ENCODE results near the gene RAB3D.

The RAB3D gene

GRCh38 chr19:11295180-11295579, 44.3 kb downstream of the RAB3D start:
- Mint-ChIP-seq H3K4me1 (peaks cover 15% of the 10 kb centered on the region), H3K27me3 (ENCODE audit: low read depth, poor library complexity) (peaks cover 28% of the 10 kb centered on the region), H3K27ac (no peak overlapping the region)

GRCh38 chr19:11293433-11294389, 45.7 kb downstream of the RAB3D start:
- Mint-ChIP-seq H3K27ac (no peak overlapping the region), H3K9me3 (no peaks in the 10 kb centered on the region), H3K27me3 (ENCODE audit: low read depth, poor library complexity) (peaks cover 16% of the 10 kb centered on the region), H3K36me3 (ENCODE audit: low read depth) (no peaks in the 10 kb centered on the region), H3K4me1 (peaks cover 20% of the 10 kb centered on the region), H3K4me3 (peak overlapping the region; percentile 80)
- peak; percentile 97 for DNase-seq
- peak; percentile 96 for TF ChIP-seq CTCF (IDR thresholded peaks at IDR 0.05)

More at GRCh38 chr19:11295180-11295579, 44.3 kb downstream of the RAB3D start:
- DNase-seq: no peak
- no peak for TF ChIP-seq CTCF (IDR thresholded peaks at IDR 0.05)
- H3K4me3 Mint-ChIP-seq: no peak overlapping the region
- H3K36me3 Mint-ChIP-seq (ENCODE audit: low read depth): no peaks in the 10 kb centered on the region
- H3K9me3 Mint-ChIP-seq: peaks cover 3% of the 10 kb centered on the region

GRCh38 chr19:11291991-11292390, 47.5 kb downstream of the RAB3D start:
- H3K27me3 Mint-ChIP-seq (ENCODE audit: low read depth, poor library complexity): peaks cover 15% of the 10 kb centered on the region
- H3K27ac Mint-ChIP-seq: no peak overlapping the region
- no peaks in the 10 kb centered on the region for H3K36me3 Mint-ChIP-seq (ENCODE audit: low read depth)
- peaks cover 25% of the 10 kb centered on the region for H3K4me1 Mint-ChIP-seq
- no peak for DNase-seq
- TF ChIP-seq CTCF (IDR thresholded peaks at IDR 0.05): no peak
- no peaks in the 10 kb centered on the region for H3K9me3 Mint-ChIP-seq
- no peak overlapping the region for H3K4me3 Mint-ChIP-seq

GRCh38 chr19:11291415-11291814, 48.0 kb downstream of the RAB3D start:
- Mint-ChIP-seq H3K36me3 (ENCODE audit: low read depth) (no peaks in the 10 kb centered on the region), H3K27ac (no peak overlapping the region), H3K4me3 (no peak overlapping the region), H3K4me1 (peaks cover 26% of the 10 kb centered on the region), H3K9me3 (no peaks in the 10 kb centered on the region), H3K27me3 (ENCODE audit: low read depth, poor library complexity) (peaks cover 16% of the 10 kb centered on the region)
- no peak for TF ChIP-seq CTCF (IDR thresholded peaks at IDR 0.05)
- DNase-seq: no peak

GRCh38 chr19:11290256-11290655, 49.2 kb downstream of the RAB3D start:
- Mint-ChIP-seq H3K27me3 (ENCODE audit: low read depth, poor library complexity) (peaks cover 16% of the 10 kb centered on the region), H3K9me3 (no peaks in the 10 kb centered on the region), H3K36me3 (ENCODE audit: low read depth) (no peaks in the 10 kb centered on the region), H3K27ac (no peak overlapping the region), H3K4me3 (no peak overlapping the region), H3K4me1 (peaks cover 26% of the 10 kb centered on the region)
- no peak for DNase-seq
- no peak for TF ChIP-seq CTCF (IDR thresholded peaks at IDR 0.05)

GRCh38 chr19:11288349-11288748, 51.1 kb downstream of the RAB3D start:
- peaks cover 8% of the 10 kb centered on the region for H3K27me3 Mint-ChIP-seq (ENCODE audit: low read depth, poor library complexity)
- H3K4me3 Mint-ChIP-seq: no peak overlapping the region
- H3K27ac Mint-ChIP-seq: no peak overlapping the region
- no peaks in the 10 kb centered on the region for H3K9me3 Mint-ChIP-seq
- TF ChIP-seq CTCF (IDR thresholded peaks at IDR 0.05): peak; percentile 21
- H3K4me1 Mint-ChIP-seq: peaks cover 15% of the 10 kb centered on the region
- no peak for DNase-seq
- H3K36me3 Mint-ChIP-seq (ENCODE audit: low read depth): no peaks in the 10 kb centered on the region
